Measurements from ENCODE around the gene SEMA3B. TPM values are rescaled to one million over a fixed set of nuclear protein-coding genes. Genes with fewer than 3 reads are reported as not detected.

The SEMA3B gene
- total and polyA plus RNA-seq, 9 of the 15 experiments (the other 6 are each of a cell fraction or from before 2014, with no cell fraction given) = 0.03 to 1.8 (median 0.55) TPM; not detected in 1

- 0 out of 2 replicates have a peak, but pooled peaks have one; percentile 5 for TF ChIP-seq HDAC2 (IDR thresholded peaks at IDR 0.05)
- TF ChIP-seq ZBTB11 (CRISPR knock-in tag; IDR thresholded peaks at IDR 0.05) = peak in 1 of 3 experiments; percentile 27; a peak in 1 of 6 replicates
- peak; percentile 54 for TF ChIP-seq TAF1 (IDR thresholded peaks at IDR 0.05; ENCODE audit: control insufficient read depth, extremely low read depth, insufficient read depth, low read length, severe bottlenecking)
- TF ChIP-seq ATF1 (CRISPR knock-in tag; IDR thresholded peaks at IDR 0.05) = no peak
- peak; percentile 24; the same call in 1 of the 2 replicates for TF ChIP-seq ATF1 (tag; IDR thresholded peaks at IDR 0.05)
- no peak for TF ChIP-seq NFIX (CRISPR knock-in tag; IDR thresholded peaks at IDR 0.05; ENCODE audit: low read depth)
- peak; percentile 84; the same call in 1 of the 2 replicates for TF ChIP-seq CXXC5 (CRISPR knock-in tag; IDR thresholded peaks at IDR 0.05)
- no peak for TF ChIP-seq ZNF75A (CRISPR knock-in tag; IDR thresholded peaks at IDR 0.05)
- TF ChIP-seq GABPA (tag; conservative IDR thresholded peaks at IDR 0.05; ENCODE audit: low read depth) = 0 out of 2 replicates have a peak, but pooled peaks have one; percentile 24
- peak; percentile 20; the same call in 1 of the 2 replicates for TF ChIP-seq NFIC (IDR thresholded peaks at IDR 0.05)
These were observed 51.9 kb downstream of the SEMA3B start (continued) for GRCh38 chr3:50320853-50321335.
